UCSD-AML1 (cell line): ENCODE results near the gene RAB31.
A peak's percentile ranks its signal among the peaks of the same experiment; 100 is the strongest.

ENCODE experiments used
- DNase-seq: peaks from one replicate; lab custom pipeline; 2025; ENCODE audit not compliant: unreplicated experiment; lab: John Stamatoyannopoulos, UW

RAB31 gene

DNA sequence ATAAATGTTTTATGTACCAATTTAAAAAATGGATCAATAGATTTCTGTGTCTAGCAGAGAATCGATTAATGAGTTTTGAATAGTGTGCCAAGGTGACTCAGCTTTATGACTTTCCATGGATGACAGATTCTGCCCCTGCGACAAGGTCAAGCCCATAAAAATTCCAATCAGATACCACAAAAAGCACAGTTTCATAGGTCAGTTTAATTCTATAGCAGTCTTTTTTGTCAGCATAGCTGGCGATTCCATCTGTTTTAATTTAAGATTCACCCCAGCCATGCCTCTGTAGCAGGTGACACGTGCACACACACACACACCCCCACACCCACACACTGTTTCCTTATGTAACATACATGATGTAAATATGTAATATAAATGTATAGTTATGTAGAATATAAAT, 28.9 kb downstream of the RAB31 start:
- DNase-seq = no peak

DNA sequence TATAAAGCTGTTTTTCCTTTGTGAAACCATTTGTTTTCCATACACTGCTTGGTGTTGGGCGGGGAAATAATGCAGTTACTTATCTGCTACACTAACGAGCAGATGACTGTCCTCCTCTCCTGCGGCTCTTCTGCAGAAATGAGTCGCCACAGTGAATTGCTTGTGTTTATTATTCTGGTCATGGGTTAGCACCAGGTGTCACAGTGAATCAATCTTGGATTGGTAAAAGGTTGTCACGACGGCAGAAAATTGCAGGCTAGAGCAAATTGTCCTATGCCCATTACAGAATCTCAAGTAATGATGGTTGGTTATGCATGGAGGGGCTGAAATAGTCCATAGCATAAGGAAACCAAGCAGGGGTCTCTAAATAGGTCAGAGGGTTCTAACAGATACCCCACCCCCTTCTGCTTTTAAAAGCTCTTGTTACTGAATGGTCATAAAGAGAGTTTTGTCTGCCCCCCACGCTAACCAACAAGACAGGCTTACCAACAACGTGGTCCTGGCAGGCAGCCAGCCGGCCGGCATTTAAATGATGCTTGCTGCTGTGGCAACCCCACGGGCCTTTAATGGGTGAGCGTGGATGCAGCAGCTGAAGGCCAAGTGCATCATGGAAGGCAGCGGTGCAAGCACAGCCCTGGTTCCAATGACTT, 29.5 kb downstream of the RAB31 start:
- no peak for DNase-seq

- DNase-seq = peak; percentile 61
Measured at GRCh38 chr18:9738266-9738969, 30.3 kb downstream of the RAB31 start.

DNA sequence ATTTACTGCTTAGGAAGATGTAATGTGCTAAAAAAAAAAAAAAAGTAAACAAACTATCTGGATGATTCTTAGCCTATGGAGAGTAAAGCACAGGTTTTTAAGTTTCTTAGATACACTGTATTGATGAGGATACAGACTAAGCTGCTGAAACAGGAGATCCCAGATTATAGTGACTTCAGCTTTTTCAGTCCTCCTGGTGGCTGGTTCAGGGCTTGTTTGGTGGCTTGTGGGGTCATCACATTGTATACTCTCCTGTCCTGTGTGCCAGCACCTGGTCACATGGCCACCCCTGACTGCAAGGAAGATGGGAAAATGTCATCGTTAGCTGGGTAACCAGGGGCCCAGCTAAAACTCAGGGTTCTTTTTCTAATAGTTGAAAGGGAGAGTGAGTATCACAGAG, 31.4 kb downstream of the RAB31 start:
- DNase-seq = no peak

GRCh38 chr18:9740071-9740470, 32.0 kb downstream of the RAB31 start:
- no peak for DNase-seq

GRCh38 chr18:9741406-9741792, 33.3 kb downstream of the RAB31 start:
- no peak for DNase-seq

DNA sequence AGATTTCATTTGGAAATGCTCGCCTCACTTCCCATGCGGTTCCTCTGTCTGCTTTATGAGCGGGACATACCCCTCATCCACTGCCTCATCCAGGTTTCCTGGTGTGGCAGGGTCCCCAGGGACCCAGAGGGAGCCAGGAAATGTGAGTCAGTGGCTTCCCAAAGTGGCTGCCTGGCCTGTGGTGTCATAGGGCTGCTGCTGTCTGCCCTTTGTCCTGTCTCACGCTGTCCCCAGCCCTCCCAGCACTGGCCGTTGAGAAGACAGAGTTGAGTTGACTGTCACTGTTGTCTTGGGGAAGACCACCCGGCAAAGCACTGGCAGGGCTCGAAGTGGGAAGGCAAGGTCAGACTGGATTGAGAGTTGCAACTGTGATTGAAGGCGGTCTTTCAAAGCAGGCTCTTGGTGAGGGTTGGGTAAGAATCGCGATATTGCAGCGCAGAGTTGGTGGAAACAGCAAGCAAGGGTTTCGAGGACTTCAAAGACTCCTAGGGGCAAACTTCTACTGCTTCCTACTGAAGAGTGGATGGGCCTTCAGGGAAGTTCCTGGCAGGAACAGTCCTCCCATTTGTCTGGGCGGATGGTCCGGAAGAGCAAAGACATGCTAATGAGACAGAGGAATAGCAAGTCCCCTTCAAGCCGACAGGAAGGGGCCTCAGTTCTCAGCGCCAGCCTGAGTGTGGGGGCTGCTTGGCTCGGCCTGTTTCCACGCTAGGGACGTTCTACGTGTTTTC, 33.9 kb downstream of the RAB31 start:
- DNase-seq = peak; percentile 57

- DNase-seq = peak; percentile 57
Measured at GRCh38 chr18:9742524-9743131, 34.5 kb downstream of the RAB31 start.

DNA sequence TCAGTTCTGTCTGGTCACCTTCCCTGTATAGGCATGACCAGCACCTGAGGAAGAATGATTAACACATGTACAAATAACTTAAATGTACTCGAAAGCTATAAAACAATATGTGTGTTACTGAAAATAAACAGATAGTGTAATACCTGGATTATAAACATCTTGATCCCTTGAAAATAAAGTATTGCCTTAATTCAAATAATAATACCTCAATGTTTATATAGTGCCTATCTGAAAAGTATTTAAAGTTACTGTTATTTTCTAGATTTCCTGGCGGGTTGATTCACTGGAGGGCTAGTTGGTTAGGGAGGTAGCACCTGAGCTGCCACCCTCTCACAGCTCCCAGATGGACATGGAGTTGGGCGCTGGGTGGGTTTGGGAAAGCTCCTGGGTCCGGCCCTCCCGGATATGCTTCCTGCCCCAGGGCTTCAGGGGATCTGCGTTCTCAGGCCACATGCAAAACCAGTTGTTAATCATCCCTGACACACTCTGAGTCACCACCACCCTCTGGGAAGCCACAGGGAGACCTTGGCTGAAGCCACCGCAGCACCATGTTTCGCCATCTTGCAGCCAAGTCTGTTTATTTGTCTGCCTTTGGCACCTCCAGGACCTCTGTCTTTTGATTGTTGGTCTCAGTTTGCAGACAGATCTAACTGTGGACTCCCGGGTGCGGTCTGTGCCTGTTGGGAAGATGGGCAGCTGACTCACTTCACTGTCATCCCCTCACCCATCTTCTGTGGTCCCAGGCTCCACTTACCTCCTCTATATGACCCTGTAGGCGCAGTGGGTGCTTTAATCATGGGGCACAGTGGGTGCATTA, 35.3 kb downstream of the RAB31 start:
- peak; percentile 77 for DNase-seq

GRCh38 chr18:9746958-9747357, 38.9 kb downstream of the RAB31 start:
- DNase-seq = no peak

- no peak for DNase-seq
Measured at GRCh38 chr18:9749611-9750010, 41.5 kb downstream of the RAB31 start.

DNA sequence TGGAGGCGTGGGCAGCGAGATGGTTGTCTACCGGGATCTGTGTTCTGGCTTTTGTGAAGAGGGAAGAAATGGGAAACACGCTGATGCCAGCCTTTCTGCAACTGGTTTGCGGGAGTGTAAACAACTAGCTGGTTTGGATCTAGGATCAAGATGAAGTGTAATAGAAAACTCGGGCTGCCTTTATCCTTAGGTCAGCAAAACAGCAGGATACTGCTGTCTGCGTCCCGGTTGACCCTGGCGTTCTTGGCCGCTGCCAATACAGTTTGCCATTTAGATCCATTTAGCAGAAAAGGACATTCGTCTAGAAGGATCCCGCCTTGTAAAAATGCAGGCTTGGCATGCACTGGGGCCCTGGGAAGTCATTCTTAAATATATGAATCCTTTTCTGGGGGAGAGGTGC, 42.0 kb downstream of the RAB31 start:
- no peak for DNase-seq

DNA sequence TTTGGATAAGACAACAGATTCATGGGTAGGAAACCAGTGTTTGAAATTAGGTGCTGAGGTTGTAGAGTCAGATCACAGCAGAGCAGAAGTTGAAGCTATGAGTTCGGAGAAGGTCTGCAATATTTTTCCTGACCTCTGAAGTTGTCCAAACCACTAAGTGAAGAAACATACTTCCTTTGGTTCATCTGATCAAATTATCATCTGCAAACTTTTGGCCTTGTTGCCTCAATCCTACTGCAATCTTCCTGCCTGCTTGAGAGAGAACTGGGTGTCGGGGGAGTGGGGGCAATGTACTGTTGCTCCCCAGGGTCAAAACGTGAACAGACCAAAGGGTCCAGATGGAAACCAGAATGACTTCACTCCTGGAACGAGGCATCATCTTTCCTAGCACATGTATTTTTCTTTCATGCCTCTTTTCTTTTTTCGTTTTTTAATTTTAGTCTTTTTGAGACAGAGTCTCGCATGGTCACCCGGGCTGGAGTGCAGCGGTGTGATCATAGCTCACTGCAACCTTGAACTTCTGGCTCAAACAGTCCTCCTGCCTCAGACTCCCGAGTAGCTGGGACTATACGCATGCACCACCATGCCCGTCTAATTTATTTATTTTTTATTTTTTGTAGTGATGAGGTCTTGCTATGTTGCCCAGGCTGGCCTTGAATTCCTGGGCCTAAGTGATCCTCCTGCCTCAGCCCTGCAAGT, 42.7 kb downstream of the RAB31 start:
- DNase-seq = no peak

DNA sequence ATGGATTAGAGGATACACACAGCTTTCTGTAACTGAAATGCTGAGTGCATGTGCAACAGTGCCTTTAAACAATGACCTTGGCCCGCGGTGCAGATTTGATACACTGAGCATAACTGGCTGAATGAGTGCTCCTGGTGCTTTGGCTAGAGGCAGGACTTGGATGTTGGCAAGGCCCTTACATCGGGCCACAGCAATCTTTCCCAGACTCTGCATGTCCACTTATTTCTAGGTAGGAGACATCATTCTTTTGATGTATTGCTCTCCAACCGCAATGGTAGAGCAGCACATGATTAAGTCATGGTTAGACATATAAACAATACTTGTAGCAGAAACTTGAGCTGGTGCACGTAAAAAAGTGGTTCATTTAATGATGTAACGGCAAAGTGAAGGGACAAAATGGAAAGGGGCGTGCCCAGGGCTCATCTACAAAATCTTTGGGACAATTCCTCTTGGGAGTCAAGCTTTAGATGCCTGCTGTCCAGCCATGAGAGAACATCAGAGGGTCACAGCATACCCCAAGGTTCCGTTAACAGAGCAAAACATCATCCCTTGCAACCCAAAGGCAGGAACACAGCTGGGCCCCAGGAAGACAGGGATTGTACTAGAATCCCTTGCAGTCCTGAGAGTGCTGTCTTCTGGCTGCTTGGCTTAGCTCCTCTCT, 43.4 kb downstream of the RAB31 start:
- DNase-seq = no peak

DNA sequence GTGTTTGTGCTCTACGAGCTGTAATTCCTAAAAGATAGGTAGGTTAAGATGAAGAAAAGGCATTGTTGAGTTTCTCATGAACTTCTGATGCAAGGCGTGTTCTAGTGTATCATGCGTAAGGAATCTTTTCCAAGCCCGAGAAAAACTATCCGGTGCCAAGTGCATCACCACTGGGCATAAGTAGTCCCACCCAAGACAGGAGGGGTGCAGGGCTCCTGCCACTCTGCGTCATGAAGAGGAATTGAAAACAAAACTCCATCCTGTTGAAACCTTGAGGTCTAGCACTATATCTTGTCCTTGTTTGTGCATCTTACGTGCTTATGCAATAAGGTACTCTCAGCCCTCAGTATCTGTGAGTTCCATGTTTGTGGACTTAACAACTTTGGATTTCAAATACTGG, 45.7 kb downstream of the RAB31 start:
- no peak for DNase-seq

GRCh38 chr18:9755110-9755509, 47.0 kb downstream of the RAB31 start:
- DNase-seq = no peak

GRCh38 chr18:9755615-9756014, 47.5 kb downstream of the RAB31 start:
- peak; percentile 62 for DNase-seq

- no peak for DNase-seq
Measured at GRCh38 chr18:9756271-9756932, 48.3 kb downstream of the RAB31 start.

- no peak for DNase-seq
Measured at GRCh38 chr18:9756933-9757470, 48.9 kb downstream of the RAB31 start.
